Mesangial cell (primary cell): ENCODE results near the gene CCDC81. TPM values are rescaled to one million over a fixed set of nuclear protein-coding genes. Genes with fewer than 3 reads are reported as not detected.

Source experiments
- total RNA-seq: library from RNA; depleted of rRNA; stranded (reverse); fragments of >200 nt; gene quantifications from 2 replicates; pipeline ENCODE4 v1.2.3, GENCODE V29; 2015

CCDC81 gene
- total RNA-seq, result 0.76 and 0.81 TPM in 2 replicates

DNA sequence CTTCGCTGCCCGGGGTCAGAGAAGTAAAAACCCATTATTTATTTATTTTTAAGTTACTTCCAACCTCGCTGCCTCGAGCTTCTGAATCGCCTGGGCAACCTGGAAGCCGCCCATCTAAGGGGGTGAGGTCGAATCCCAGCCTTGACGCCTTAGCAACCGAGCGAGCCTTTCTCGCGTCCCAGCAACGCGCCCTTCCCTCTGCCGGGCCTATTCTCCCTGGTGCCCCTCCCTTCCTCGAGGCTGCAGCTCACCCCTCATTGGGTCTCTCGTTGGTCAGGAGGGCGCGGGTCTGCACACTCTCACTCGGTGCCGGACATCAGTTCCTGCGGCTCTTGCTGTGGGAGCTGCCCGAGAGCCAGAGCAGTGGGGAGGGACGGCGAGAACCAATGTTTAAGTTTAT is at the start of gene CCDC81:
TSS of gene CCDC81 (plus strand) at position 302 of the 400 bp plus-strand sequence. CDS start 277 bp downstream, outside the sequence.

Other genes with a start within 250 kb of the CCDC81 start
- gene EED, start 130.1 kb upstream of the CCDC81 start, total RNA-seq, result 5.2 and 8.5 TPM in 2 replicates
- gene HIKESHI, start 72.6 kb upstream of the CCDC81 start, total RNA-seq, result 30.8 and 36.0 TPM in 2 replicates